ENCODE results near the gene ACTN1.

The ACTN1 gene

DNA sequence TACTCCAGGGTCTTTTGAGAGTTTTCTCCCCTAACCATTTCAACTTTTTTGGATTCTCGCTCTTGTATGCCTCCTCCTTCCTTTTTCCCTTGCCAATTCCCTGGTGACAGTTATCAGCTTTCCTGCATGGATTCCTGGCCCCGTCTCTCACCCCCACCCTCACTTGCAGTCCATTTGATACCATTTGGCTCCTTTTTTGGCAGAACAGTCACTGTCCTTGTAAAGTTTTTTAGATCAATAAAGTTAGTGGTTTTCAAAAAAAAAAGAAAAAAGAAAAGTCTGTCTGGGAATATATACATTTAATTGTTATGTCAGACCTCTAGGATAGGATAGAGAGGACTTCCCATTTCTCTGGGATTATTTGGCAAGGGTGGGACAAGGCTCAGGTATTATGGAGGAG lies 42.1 kb downstream of the ACTN1 start:
- peaks cover 20% of the 10 kb centered on the region for H3K4me1 Mint-ChIP-seq (ENCODE audit: low read depth)
- H3K9me3 Mint-ChIP-seq: no peaks in the 10 kb centered on the region
- H3K27ac Mint-ChIP-seq: no peak overlapping the region
- no peaks in the 10 kb centered on the region for H3K27me3 Mint-ChIP-seq (ENCODE audit: low read depth)
- H3K4me3 Mint-ChIP-seq: no peak overlapping the region
- no peak for DNase-seq (ENCODE audit: low spot score)
- no peaks in the 10 kb centered on the region for H3K36me3 Mint-ChIP-seq (ENCODE audit: low read depth)

GRCh38 chr14:68936476-68936875 lies 42.6 kb downstream of the ACTN1 start:
- H3K4me1 Mint-ChIP-seq (ENCODE audit: low read depth): peaks cover 20% of the 10 kb centered on the region
- H3K36me3 Mint-ChIP-seq (ENCODE audit: low read depth): no peaks in the 10 kb centered on the region
- DNase-seq (ENCODE audit: low spot score): no peak
- H3K27me3 Mint-ChIP-seq (ENCODE audit: low read depth): no peaks in the 10 kb centered on the region
- H3K27ac Mint-ChIP-seq: no peak overlapping the region
- no peaks in the 10 kb centered on the region for H3K9me3 Mint-ChIP-seq
- no peak overlapping the region for H3K4me3 Mint-ChIP-seq

DNA sequence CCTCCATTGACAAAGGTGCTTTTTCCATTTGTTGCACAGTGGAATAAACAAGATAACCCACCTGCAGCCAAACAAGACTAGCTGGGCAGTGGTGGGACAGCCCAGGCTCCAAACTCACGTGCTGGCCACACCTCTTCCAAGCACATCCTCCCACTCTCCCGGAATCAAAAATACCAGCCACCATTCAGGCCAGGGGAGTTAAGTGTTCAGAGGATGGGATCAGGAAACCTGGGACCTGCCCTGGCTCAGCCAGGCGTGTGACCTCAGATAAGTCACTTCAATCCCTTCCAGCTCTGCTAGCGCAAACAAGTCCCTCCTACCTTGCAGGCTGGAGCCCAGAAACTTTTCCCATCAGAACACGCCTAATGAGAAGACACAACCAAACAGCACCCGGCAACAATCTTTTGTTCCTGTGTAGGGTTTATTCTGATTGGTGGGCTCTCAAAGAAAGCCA lies 43.3 kb downstream of the ACTN1 start:
- H3K4me1 Mint-ChIP-seq (ENCODE audit: low read depth): peaks cover 20% of the 10 kb centered on the region
- no peak overlapping the region for H3K27ac Mint-ChIP-seq
- H3K27me3 Mint-ChIP-seq (ENCODE audit: low read depth): no peaks in the 10 kb centered on the region
- no peak for DNase-seq (ENCODE audit: low spot score)
- no peaks in the 10 kb centered on the region for H3K36me3 Mint-ChIP-seq (ENCODE audit: low read depth)
- H3K4me3 Mint-ChIP-seq: no peak overlapping the region
- no peaks in the 10 kb centered on the region for H3K9me3 Mint-ChIP-seq

GRCh38 chr14:68934066-68934465 lies 45.0 kb downstream of the ACTN1 start:
- H3K27ac Mint-ChIP-seq: no peak overlapping the region

GRCh38 chr14:68932686-68933085 lies 46.4 kb downstream of the ACTN1 start:
- Mint-ChIP-seq H3K27ac (no peak overlapping the region), H3K9me3 (no peaks in the 10 kb centered on the region), H3K4me3 (no peak overlapping the region), H3K4me1 (ENCODE audit: low read depth) (peaks cover 23% of the 10 kb centered on the region), H3K27me3 (ENCODE audit: low read depth) (no peaks in the 10 kb centered on the region), H3K36me3 (ENCODE audit: low read depth) (no peaks in the 10 kb centered on the region)
- no peak for DNase-seq (ENCODE audit: low spot score)

More at GRCh38 chr14:68934066-68934465, 45.0 kb downstream of the ACTN1 start:
- no peaks in the 10 kb centered on the region for H3K9me3 Mint-ChIP-seq
- H3K36me3 Mint-ChIP-seq (ENCODE audit: low read depth): no peaks in the 10 kb centered on the region
- DNase-seq (ENCODE audit: low spot score): no peak
- peaks cover 19% of the 10 kb centered on the region for H3K4me1 Mint-ChIP-seq (ENCODE audit: low read depth)
- no peaks in the 10 kb centered on the region for H3K27me3 Mint-ChIP-seq (ENCODE audit: low read depth)
- no peak overlapping the region for H3K4me3 Mint-ChIP-seq

GRCh38 chr14:68932231-68932630 lies 46.9 kb downstream of the ACTN1 start:
- H3K36me3 Mint-ChIP-seq (ENCODE audit: low read depth): no peaks in the 10 kb centered on the region
- peaks cover 1% of the 10 kb centered on the region for H3K9me3 Mint-ChIP-seq
- no peak for DNase-seq (ENCODE audit: low spot score)
- H3K27ac Mint-ChIP-seq: no peak overlapping the region
- H3K4me3 Mint-ChIP-seq: no peak overlapping the region
- H3K4me1 Mint-ChIP-seq (ENCODE audit: low read depth): peaks cover 24% of the 10 kb centered on the region
- H3K27me3 Mint-ChIP-seq (ENCODE audit: low read depth): no peaks in the 10 kb centered on the region

GRCh38 chr14:68931474-68932051 lies 47.5 kb downstream of the ACTN1 start:
- H3K27ac Mint-ChIP-seq: no peak overlapping the region
- H3K9me3 Mint-ChIP-seq: peaks cover 8% of the 10 kb centered on the region
- H3K4me1 Mint-ChIP-seq (ENCODE audit: low read depth): peaks cover 26% of the 10 kb centered on the region
- no peaks in the 10 kb centered on the region for H3K27me3 Mint-ChIP-seq (ENCODE audit: low read depth)
- peaks cover 3% of the 10 kb centered on the region for H3K36me3 Mint-ChIP-seq (ENCODE audit: low read depth)
- DNase-seq (ENCODE audit: low spot score): no peak
- no peak overlapping the region for H3K4me3 Mint-ChIP-seq

- DNase-seq (ENCODE audit: low spot score): no peak
- Mint-ChIP-seq H3K27me3 (ENCODE audit: low read depth) (no peaks in the 10 kb centered on the region), H3K27ac (no peak overlapping the region), H3K4me1 (ENCODE audit: low read depth) (peaks cover 26% of the 10 kb centered on the region), H3K4me3 (no peak overlapping the region), H3K36me3 (ENCODE audit: low read depth) (peaks cover 7% of the 10 kb centered on the region), H3K9me3 (peaks cover 10% of the 10 kb centered on the region)
Observed at GRCh38 chr14:68931063-68931462, 48.0 kb downstream of the ACTN1 start.

DNA sequence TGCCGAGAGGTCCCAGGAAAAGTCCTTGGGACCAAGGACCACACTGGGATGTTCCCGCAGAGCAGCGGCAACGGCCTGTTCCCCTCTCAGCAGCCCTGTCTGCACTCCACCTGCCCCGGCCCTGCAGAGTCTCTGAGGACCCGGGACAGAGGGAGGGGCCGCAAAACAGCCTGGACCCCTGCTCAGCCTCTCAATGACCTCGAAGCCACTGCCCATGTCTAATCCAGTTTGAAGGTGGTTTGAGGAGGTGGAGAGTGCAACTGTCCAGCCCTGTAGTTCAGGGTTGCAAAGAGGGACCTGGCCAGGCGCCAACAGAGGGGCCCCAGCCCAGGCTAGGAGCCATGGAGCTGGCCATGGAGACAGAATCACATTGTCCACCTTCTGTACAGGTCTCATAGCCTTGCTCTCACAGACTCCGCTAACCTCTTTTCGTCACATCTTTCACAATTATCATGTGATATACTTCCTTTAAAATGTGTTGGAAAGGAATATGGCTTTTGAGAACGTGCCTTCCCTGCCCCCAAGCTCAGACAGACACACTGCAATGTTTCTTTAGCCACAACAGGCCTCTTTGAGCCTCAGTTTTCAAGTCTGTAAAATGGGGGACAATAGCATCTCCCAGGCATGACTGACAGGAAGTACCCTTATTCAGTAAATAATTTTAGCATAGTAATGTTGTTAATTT lies 49.3 kb downstream of the ACTN1 start:
- no peak for DNase-seq (ENCODE audit: low spot score)
- H3K4me1 Mint-ChIP-seq (ENCODE audit: low read depth): peaks cover 23% of the 10 kb centered on the region
- H3K27me3 Mint-ChIP-seq (ENCODE audit: low read depth): no peaks in the 10 kb centered on the region
- peaks cover 18% of the 10 kb centered on the region for H3K36me3 Mint-ChIP-seq (ENCODE audit: low read depth)
- no peak overlapping the region for H3K4me3 Mint-ChIP-seq
- no peak overlapping the region for H3K27ac Mint-ChIP-seq
- peaks cover 15% of the 10 kb centered on the region for H3K9me3 Mint-ChIP-seq

- Mint-ChIP-seq H3K4me1 (ENCODE audit: low read depth) (peaks cover 31% of the 10 kb centered on the region), H3K9me3 (peaks cover 15% of the 10 kb centered on the region), H3K27ac (peak overlapping the region; percentile 61), H3K4me3 (peak overlapping the region; percentile 42), H3K27me3 (ENCODE audit: low read depth) (no peaks in the 10 kb centered on the region), H3K36me3 (ENCODE audit: low read depth) (peaks cover 22% of the 10 kb centered on the region)
- DNase-seq (ENCODE audit: low spot score): no peak
Observed at GRCh38 chr14:68928770-68929550, 50.1 kb downstream of the ACTN1 start.

- no peak for DNase-seq (ENCODE audit: low spot score)
- H3K4me1 Mint-ChIP-seq (ENCODE audit: low read depth): peaks cover 32% of the 10 kb centered on the region
- H3K4me3 Mint-ChIP-seq: peak overlapping the region; percentile 42
- H3K36me3 Mint-ChIP-seq (ENCODE audit: low read depth): peaks cover 23% of the 10 kb centered on the region
- peak overlapping the region; percentile 61 for H3K27ac Mint-ChIP-seq
- H3K27me3 Mint-ChIP-seq (ENCODE audit: low read depth): no peaks in the 10 kb centered on the region
- H3K9me3 Mint-ChIP-seq: peaks cover 15% of the 10 kb centered on the region
Observed at GRCh38 chr14:68927956-68928675, 51.0 kb downstream of the ACTN1 start.

GRCh38 chr14:68927089-68927488 lies 52.0 kb downstream of the ACTN1 start:
- no peak overlapping the region for H3K27ac Mint-ChIP-seq
- peaks cover 15% of the 10 kb centered on the region for H3K9me3 Mint-ChIP-seq
- no peaks in the 10 kb centered on the region for H3K27me3 Mint-ChIP-seq (ENCODE audit: low read depth)
- H3K36me3 Mint-ChIP-seq (ENCODE audit: low read depth): peaks cover 26% of the 10 kb centered on the region
- H3K4me3 Mint-ChIP-seq: no peak overlapping the region
- H3K4me1 Mint-ChIP-seq (ENCODE audit: low read depth): peaks cover 30% of the 10 kb centered on the region
- DNase-seq (ENCODE audit: low spot score): no peak

DNA sequence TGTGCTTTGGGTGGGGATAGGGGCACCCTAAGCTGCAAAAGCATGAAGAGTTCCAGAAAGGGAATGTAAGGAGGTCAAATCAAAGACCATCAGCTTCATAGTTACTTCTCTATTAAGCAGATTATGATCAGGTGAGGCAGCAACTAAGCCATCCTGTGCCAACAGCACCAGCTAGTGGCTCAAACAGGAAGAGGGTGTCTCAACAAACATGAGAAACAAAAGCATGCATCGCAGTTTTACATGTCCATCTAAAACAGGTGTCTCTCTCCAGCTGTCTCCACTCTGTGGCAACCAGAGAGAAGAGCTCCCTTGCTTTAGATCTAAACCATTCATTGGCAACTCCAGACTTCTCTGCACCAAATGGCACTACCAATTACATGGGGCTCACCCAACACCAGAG lies 52.9 kb downstream of the ACTN1 start:
- H3K9me3 Mint-ChIP-seq: peaks cover 15% of the 10 kb centered on the region
- peaks cover 26% of the 10 kb centered on the region for H3K36me3 Mint-ChIP-seq (ENCODE audit: low read depth)
- no peak for DNase-seq (ENCODE audit: low spot score)
- no peak overlapping the region for H3K4me3 Mint-ChIP-seq
- no peaks in the 10 kb centered on the region for H3K27me3 Mint-ChIP-seq (ENCODE audit: low read depth)
- H3K4me1 Mint-ChIP-seq (ENCODE audit: low read depth): peaks cover 30% of the 10 kb centered on the region
- no peak overlapping the region for H3K27ac Mint-ChIP-seq

GRCh38 chr14:68925373-68925772 lies 53.7 kb downstream of the ACTN1 start:
- Mint-ChIP-seq H3K4me3 (no peak overlapping the region), H3K27ac (no peak overlapping the region), H3K9me3 (peaks cover 15% of the 10 kb centered on the region), H3K4me1 (ENCODE audit: low read depth) (peaks cover 30% of the 10 kb centered on the region), H3K27me3 (ENCODE audit: low read depth) (no peaks in the 10 kb centered on the region), H3K36me3 (ENCODE audit: low read depth) (peaks cover 26% of the 10 kb centered on the region)
- no peak for DNase-seq (ENCODE audit: low spot score)

Measured in T-helper 2 cell treated with Interferon-gamma antibody and Interleukin-4, amounts not matched to agents 5 μg/mL and 100 μg/mL, for 36 hours (primary cell).